SK-N-MC (cell line): ENCODE measurements around the gene TLE6.

Experiments used
- EZH2 ChIP-seq: fragments of 200-600 bp; sonication (generic); IDR thresholded peaks from one replicate; pipeline ENCODE4 v1.6.1; 2017; ENCODE audit warnings: antibody characterized with exemption
- FOXP2 ChIP-seq: optimal IDR thresholded peaks from 2 replicates; pipeline ENCODE3; 2011; ENCODE audit warnings: mild to moderate bottlenecking, moderate library complexity; ENCODE audit not compliant: insufficient read depth; ENCODE audit errors: extremely low read length, control extremely low read depth
- POLR2AphosphoS5 ChIP-seq: IDR thresholded peaks from 2 replicates; pipeline ENCODE4 v1.6.1; 2012; ENCODE audit warnings: mild to moderate bottlenecking, low read depth, low read length, borderline replicate concordance

DNA sequence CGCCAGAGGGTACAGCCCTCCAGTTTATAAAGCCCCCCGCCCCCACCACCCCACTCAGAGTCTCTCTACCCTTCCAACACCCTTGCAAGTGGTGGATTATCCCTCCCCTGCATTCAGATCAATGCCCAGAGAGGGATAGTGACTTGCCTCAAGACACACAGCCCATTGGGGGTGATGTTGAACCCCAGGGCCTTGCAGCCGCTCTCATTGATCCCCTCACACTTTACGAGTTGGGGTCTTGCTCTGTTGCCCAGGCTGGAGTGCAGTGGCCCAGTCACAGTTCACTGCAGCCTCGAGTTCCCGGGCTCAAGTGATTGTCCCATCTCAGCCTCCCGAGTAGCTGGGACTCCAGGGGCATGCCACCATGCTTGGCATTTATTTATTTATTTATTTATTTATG is 40.6 kb downstream of the TLE6 start:
- TF ChIP-seq EZH2 (no peak), POLR2AphosphoS5 (no peak), FOXP2 (no peak)
